HG02798 (cell line): ENCODE results near the gene SRC.

ENCODE experiments used
- ATAC-seq: cut with Tn5 transposase; IDR thresholded peaks from one replicate; pipeline ENCODE4 v1.9.1; 2021; ENCODE audit warnings: mild to moderate bottlenecking; ENCODE audit not compliant: unreplicated experiment, poor library complexity

SRC gene

DNA sequence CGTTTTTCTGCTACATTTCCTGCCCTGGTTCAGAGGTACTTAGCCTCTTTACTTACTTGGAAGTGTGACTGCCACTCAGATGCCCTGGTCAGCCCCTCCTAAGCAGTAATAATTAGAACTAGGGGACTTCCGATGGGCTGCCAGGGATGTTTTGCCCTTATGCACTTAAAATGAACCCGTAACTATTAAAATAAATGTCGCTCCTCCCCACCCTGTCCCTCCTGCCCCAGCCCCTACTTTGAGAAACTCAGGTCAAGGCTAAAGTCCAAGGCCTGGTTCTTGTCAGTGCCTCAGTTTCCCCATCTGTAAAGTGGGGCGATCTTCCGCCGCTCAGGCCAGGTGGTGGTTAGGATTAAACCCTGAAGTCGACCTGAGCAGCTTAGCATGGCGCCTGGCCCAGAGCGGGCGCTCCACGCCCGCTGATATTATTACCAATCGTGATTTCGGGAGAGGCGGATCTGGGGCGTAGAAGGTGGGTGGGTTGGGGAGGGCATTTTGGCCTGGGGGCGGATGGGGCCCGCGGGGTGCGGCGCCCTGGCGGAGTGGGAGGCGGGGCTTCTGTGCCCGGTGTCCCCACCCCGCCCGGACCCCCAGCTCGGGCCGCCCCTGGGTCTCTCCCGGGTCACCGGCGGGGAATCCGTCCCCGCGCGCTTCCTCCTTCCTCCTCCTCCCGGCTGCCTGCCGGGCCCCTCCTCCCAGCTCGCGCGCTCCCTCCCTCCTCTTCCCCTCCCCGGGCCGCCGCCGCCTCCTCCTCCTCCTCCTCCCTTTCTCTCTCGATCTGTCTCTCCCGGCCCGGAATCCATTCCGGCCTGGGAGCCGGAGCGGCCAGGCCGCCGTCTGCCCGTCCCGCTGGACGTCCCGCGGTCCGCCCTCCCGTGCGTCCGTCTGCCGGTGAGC lies at the start of gene SRC:
TSS of gene SRC (plus strand) at position 802 of the 897 bp plus-strand sequence. CDS start 38,014 bp downstream, outside the sequence.
- peak; percentile 45 for ATAC-seq

DNA sequence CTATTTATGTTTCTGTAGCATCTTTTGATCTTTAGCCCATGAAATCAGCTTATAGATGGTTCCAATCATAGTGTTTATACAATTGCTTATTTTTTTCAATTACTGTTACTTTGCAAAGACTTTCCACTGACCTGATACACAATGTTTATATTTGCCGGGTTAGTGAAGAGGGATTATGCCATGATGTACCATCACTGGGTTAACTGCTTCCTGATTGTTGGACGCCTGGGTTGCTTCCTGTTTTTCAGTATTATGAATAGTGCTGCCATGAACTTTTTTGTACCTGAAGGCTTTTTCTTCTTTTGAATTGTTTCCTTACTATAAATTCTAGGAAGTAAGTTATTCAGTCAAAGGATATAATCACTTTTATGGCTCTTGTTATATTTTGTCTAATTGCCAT lies 49.6 kb upstream of the SRC start:
- ATAC-seq = no peak

DNA sequence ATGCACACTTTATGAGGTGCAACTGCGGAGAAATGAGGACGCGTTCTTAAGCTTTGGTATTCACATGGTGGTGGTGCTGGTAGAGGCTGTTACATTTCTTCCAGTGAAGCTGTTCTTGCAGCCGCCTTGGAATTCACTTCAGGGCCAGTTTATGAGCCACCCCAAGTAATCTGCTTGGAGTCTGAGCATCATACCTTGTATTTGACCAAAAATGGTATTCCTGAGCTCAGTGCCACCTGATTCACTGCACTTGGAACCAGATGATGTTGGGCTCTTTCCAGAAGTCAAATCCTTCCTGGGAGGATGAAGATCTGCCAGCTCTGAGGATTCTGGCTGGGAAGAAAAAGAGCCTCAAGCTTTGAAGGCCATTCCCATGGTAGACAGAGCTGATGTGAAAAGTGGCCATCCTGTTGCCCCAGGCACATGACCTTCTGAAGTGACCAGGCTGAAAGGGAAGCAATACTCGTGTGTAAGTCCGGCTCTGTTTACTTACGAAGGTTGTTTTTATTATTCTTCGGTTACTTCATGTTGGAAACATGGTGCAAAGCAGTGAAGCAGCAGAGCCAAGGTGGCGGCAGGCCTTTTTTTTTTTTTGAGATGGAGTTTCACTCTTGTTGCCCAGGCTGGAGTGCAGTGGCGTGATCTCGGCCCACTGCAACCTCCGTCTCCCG lies 48.7 kb upstream of the SRC start:
- no peak for ATAC-seq

DNA sequence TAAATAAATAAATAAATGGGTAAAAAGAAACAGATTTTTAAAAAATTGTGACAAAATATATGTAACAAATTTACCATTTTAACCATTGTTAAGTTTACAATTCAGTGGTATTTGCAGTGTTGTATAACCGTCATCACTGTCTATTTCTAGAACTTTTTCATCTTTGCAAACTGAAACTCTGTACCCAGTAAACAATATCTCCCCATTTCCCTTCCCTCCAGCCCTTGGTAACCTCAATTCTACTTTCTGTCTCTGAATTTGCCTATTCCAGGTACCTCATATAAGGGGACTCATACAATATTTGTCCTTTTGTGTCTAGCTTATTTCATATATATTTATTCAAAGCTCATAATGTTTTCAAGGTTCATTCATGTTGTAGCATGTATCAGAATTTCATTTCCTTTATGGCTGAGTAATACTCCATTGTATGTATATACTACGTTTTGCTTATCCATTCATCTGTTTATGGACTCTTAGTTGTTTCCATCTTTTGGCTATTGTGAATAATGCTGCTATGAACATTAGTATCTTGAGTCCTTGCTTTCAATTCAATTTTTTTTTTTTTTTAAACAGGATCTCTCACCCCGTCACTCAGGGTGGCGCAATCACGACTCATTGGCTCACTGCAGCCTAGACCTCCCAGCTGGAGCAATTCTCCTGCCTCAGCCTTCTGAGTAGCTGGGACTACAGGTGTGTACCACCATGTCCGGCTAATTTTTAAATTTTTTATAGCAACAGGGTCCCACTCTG lies 47.6 kb upstream of the SRC start:
- peak; percentile 38 for ATAC-seq

DNA sequence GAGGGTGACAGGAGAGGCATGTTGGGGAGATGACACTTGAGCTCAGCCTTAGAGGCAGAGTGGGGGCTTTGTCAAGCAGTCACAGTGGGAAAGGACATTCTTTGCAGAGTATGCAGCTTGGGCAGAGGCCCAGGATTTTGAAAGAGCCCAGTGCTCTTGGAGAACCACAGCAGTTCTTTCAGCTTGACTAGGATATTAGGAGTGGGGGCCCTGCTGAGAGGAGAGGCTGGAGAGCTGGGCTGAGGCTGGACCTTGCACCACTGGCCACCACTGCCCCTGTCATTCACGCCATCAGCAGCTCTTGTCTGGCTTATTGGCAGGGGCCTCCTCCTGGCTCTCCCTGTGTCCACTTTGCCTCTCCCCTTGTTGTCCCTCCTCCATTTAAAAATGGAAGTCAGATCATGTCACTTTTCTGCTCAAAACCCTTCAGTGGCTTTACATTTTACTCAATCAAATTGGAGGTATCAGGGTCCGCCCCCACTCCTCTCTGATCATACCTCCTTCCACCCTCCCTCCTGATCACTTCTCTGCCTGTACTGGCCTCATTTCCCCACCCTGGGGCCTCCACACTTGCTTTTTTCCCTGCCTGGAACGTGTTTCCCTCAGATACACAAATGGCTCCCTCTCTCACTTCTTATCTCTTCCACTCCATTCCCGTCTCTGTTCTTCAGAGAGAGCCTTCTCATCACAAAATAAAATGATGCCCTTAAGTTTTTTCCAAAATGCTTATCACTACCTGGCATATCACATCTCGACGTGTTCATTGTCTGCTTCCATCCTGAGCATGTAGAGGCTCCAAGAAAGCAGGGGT lies 46.0 kb upstream of the SRC start:
- no peak for ATAC-seq

DNA sequence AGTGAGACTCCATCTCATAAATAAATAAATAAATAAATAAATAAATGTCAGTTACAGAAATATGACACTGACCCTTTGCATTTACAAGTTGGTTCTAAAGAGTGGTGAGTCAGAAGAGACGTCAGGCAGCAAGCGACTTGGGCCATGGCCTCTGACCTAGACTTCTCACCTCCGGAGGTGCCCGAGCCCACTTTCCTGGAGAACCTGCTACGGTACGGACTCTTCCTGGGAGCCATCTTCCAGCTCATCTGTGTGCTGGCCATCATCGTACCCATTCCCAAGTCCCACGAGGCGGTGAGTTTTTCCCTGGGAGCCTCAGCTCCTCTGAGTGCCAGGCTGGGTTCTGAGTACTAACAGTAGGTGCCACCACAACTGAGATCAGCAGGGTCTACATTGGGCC lies 44.8 kb upstream of the SRC start:
- no peak for ATAC-seq

DNA sequence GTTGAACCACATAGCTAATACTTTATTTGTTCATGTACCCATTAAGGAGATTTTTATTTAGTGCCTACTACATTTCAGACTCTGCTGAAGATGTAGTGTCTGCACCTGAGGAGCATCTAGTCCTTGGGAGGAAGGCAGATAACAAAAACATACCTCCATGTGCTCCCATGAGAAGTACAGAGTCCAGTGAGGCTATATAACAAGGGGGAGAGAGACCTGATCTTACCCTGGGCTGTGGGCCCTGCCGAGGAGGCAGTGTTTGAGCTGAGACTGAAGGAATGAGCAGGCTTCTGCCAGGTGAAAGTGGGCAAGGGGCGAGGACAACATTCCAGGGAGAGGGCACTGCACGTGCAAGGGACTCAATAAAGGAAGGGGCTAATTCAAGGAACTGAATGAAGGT lies 44.4 kb upstream of the SRC start:
- no peak for ATAC-seq

DNA sequence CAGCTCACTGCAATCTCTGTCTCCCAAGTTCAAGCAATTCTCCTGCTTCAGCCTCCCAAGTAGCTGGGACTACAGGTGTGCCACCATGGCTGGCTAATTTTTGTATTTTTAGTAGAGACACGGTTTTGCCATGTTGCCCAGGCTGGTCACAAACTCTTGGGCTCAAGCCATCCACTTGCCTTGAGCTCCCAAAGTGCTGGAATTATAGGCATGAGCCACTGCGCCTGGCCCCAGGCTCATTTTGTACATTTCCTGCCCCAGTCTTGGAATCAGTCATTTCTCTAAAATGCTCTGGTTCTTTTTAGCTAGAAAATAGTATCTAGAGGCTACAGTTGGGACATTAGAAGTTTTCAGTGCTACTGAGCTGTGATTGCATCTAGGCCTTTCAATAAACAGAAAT lies 43.0 kb upstream of the SRC start:
- ATAC-seq = no peak

DNA sequence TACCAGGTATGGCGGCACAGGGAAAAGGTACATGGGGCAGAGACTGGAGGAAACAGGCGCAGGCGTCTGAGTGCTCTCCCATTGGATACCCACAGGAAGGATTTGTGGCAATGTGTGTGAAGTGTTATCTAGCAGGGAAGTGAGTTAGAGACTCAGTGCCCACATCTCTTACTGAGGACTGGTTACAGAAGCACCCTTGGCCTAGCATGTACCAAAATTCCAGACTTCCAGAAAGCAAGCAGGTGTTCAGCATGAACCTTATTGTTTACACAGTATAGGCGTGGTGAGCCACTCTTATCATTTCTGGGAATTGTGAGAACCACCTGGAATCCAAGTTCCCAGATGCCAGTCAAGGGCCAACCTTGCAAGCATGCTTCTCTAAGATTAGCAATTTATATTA lies 42.3 kb upstream of the SRC start:
- no peak for ATAC-seq

DNA sequence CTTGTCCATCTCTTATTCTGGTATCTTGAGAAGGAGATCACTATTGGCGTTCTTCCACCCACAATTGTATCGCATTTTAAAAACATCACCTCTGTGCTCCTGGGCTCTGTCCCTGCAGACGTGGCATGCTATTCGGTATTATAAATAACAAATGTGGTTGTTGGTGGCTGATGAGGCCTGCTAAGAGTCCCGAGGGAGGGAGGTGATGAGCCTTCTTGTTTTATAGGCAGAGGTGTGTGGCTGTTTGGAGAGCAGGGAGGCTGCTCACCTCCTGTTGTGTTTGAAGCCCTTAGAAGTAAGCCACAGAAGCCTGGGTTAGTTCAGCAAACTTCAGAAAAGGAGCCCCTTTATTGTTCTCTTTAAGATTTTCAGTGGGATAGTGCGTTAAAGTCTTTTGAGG lies 40.9 kb upstream of the SRC start:
- ATAC-seq = no peak

DNA sequence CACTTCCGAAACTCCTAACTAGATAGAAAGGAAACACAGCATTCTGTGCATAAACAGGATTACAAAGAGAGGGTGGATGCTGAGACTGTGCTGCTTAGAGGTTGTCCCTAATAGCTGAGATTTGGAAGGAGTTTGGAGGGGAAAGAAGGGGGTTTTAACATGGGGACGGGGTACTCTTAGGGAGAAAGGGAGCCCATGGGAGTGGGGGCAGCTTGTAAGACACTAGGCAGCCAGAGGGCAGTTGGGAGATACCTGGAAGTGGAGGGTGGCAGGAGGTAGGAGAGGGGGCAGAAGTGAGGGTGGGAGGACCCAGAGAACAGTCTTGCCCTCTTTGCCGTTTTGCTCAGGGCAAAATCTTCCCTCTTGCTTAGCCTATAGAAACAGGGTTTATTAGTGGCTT lies 40.1 kb upstream of the SRC start:
- ATAC-seq = no peak

DNA sequence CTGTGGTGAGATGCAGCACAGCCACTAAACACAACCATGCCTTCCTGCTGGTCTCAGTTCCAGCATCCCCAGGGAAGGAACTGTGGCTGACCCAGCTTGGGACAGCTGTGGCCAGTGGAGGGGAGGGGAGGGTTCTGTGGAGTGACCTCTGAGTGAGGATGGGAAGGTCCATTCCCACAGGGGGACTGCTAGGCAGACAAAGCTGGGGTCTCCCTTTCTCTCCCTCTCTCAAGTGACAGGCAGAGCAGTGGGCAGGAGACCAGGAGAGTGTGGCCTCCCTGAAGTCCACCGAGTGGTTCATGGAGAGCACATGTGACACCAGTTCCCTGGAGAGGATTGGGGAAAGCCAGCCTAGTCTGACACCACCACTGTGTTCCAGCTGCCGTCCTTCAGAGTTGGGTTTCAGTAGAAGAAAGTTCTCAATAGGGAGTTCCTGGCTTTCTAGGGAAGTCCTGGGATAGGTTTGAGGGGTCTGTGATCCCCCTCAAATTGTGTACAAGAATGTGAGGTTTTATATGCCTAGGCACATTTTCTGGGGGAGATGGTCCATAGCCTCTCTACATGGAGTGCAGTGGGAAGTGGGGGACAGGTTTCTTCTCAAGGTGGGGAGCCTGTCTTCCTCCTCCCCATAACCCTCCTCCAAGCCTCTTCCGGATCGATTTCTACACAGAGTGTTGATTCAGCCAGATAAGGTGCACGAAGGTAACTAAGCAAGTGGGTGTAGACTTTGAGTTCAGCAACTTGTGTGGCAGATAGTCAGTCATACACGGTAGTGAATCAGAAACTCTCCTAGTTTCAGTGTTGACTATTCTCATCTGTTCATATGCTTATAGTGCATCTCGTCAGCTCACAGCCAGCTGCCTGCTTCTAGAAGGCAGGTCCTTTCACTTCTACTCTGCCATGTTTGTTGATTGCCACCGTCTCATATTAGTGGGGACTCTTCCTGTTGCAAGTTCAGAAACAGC lies 37.6 kb upstream of the SRC start:
- ATAC-seq = peak; percentile 93

DNA sequence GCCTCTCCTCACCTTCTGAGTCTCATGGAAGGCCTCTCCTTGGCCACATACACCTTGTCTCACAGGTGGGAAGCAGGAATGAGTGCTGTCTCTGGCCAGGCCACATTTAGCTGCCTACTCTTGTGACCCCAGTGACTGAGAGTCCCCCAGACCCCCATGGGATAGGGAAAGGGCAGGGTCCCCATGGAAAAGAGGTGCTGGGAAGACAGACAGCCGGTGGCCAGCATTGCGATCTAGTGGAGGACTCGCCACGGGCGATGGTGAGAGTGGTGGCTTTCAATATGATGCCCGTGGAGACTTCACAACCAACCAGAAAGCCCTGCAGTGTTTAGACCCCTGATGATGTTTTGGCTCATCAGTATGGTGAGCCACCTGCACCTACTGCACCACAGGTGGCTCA lies 36.6 kb upstream of the SRC start:
- ATAC-seq = no peak

DNA sequence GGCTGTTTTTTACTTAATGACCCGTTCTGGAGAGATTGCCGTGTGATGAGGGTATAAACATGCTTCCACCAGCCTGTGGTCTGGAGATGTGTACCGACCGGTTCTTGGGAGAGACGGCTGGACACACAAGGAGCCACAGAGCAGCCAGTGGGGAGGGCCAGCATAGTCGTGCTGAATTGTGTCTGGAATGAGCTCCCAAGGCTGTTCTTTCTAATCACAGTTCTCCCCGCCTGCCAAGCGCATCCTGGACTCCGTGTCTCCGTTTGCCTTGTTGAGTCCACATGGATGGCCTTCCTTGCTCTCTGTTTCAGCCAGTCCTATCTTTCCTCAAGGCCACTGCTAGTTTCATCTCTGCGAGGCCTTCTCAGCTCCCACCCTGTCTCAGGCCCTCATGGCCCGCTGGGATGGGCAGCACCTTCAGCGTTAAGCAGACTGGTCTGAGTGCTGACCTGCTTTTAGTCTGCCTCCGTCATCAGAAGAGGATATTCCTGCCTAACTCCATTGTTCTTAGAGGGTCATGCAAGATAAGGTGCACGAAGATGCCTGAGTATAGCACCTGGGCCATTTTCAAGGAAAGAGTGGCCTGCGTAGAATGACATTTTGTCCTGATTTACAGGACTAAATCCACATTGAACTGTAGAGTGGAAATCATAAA lies 35.9 kb upstream of the SRC start:
- ATAC-seq = no peak

DNA sequence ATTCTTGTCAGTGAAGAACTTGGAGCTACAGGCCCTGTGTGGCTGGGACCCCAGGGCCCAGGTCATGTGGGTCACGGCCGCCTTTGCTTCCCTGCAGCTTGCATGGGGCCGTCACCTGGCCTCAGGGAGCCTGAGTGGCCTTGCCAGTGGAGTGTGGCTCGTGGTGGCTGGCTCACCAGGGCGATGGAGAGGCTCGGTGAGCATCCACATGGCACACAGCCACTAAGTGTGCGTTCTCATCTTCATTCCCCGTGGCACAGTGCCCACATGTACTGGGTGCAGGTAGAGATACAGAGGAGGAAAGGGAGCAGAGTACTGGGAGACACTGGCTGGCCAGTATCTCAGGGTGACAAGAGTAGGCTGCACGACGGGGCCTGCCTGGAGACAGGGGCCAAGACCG lies 35.0 kb upstream of the SRC start:
- ATAC-seq = no peak

DNA sequence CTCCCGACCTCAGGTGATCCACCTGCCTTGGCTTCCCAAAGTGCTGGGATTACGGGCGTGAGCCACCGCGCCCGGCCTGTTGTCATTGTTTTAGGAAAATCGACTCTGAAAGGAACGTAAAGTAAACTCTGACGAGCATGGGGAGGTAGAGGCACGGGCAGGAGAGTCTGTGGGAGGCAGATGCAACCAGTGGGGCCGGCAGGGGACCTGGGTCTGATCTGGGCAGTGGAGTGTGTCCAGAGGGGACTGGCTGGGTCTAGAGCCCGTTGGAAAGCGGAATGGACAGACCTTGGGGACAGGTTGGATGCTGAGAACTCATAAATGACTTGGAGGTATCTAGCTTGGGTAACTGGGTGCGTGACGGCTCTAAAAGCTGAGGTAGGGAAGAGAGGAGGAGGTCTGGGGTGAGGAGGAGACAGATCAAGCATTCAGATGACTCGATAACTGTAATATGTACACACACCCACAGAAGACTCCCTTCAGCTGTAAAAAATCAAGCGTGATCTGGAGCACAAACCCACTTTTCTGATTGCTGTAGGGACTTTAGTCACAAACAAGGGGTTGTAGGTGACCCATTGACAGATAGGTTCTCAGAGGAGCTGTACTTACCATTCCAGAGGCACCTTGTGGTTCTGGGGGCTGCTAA lies 34.1 kb upstream of the SRC start:
- ATAC-seq = no peak

DNA sequence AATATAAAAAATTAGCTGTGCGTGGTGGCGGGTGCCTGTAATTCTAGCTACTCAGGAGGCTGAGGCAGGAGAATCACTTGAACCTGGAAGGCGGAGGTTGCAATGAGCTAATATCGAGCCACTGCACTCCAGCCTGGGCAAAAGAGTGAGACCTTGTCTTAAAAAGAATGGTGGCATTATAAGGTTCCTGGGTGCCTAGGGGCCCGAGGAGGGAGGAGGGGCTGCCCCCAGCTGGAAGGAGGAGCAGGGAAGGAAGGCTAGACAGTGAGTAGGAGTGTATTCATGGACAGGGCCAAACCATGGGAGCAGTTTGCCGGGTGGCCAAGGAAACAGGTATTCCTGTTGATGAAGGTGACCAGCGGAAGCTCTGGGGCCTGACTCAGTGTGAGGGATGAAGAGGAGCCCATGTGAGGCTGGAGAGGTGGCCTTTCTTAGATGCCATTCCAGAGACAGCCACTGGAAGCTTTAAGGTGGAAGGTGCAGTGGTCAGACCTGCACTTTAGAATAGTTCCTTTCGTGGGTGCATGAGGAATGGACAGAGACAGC lies 32.3 kb upstream of the SRC start:
- ATAC-seq = no peak

DNA sequence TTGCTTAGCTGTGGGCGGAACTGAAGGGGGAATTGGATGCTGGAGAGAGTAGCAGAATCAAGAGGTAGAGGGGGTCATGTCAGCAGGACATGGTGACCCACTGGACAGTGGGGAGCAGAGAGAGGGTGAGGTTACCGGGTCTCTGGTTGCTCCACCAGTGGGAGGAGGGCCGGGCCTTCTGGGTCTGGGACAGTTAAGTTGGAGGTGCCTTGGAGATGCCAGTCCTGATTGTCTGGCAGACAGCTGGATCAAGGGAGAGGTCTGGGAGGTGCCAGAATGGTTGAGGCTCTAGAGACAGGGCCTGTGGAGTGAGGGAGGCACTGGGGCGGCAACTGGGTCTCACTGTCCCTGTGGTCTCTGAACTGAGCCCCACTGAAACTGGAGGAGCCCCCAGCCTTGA lies 31.8 kb upstream of the SRC start:
- no peak for ATAC-seq
